CD4-positive, alpha-beta T cell treated with Interleukin-4 for 4 hours (primary cell): ENCODE measurements around the gene PLPP4.

Experiments
- DNase-seq: peaks from one replicate; pipeline ENCODE4 v3.0.0-alpha.2; 2020

PLPP4 gene

GRCh38 chr10:120457431-120458172 is 575 bp downstream of the PLPP4 start:
- DNase-seq = no peak

GRCh38 chr10:120458432-120458831 is 1.4 kb downstream of the PLPP4 start:
- DNase-seq = no peak

GRCh38 chr10:120459185-120459584 is 2.2 kb downstream of the PLPP4 start:
- no peak for DNase-seq

GRCh38 chr10:120460186-120460585 is 3.2 kb downstream of the PLPP4 start:
- no peak for DNase-seq

- no peak for DNase-seq
Observed at GRCh38 chr10:120460776-120461175, 3.7 kb downstream of the PLPP4 start.

GRCh38 chr10:120462018-120462682 is 5.1 kb downstream of the PLPP4 start:
- no peak for DNase-seq

GRCh38 chr10:120465138-120465537 is 8.1 kb downstream of the PLPP4 start:
- no peak for DNase-seq

- DNase-seq = no peak
Observed at GRCh38 chr10:120466006-120466405, 9.0 kb downstream of the PLPP4 start.

- no peak for DNase-seq
Observed at GRCh38 chr10:120473593-120473992, 16.6 kb downstream of the PLPP4 start.

GRCh38 chr10:120474956-120475355 is 17.9 kb downstream of the PLPP4 start:
- no peak for DNase-seq

GRCh38 chr10:120475844-120476791 is 19.1 kb downstream of the PLPP4 start:
- no peak for DNase-seq

GRCh38 chr10:120477021-120477742 is 20.2 kb downstream of the PLPP4 start:
- no peak for DNase-seq

- DNase-seq = no peak
Observed at GRCh38 chr10:120477743-120478141, 20.7 kb downstream of the PLPP4 start.

GRCh38 chr10:120478386-120478785 is 21.4 kb downstream of the PLPP4 start:
- DNase-seq = no peak

- no peak for DNase-seq
Observed at GRCh38 chr10:120479506-120479905, 22.5 kb downstream of the PLPP4 start.

- no peak for DNase-seq
Observed at GRCh38 chr10:120480065-120480600, 23.1 kb downstream of the PLPP4 start.

- no peak for DNase-seq
Observed at GRCh38 chr10:120480848-120481247, 23.8 kb downstream of the PLPP4 start.

GRCh38 chr10:120483006-120483405 is 26.0 kb downstream of the PLPP4 start:
- no peak for DNase-seq

- DNase-seq = no peak
Observed at GRCh38 chr10:120483651-120484301, 26.7 kb downstream of the PLPP4 start.

GRCh38 chr10:120485946-120486345 is 28.9 kb downstream of the PLPP4 start:
- DNase-seq = no peak

GRCh38 chr10:120486671-120487205 is 29.7 kb downstream of the PLPP4 start:
- DNase-seq = no peak

GRCh38 chr10:120490288-120490687 is 33.3 kb downstream of the PLPP4 start:
- no peak for DNase-seq
